Mesothelial cell of epicardium (in vitro differentiated cells): Measurements from ENCODE around the gene CELA3B. TPM values are rescaled to one million over a fixed set of nuclear protein-coding genes. Genes with fewer than 3 reads are reported as not detected.
"Not testable (repeated sequence)": the region's sequence is repeated elsewhere in the genome, so short reads cannot be mapped to it uniquely, and the experiment has no call there.

Experiments used
- DNase-seq, 2 experiments: peaks; one replicate each; pipeline ENCODE4 v3.0.0; 2021; ENCODE audit warnings: low spot score in 2 of 2; ENCODE audit not compliant: unreplicated experiment in 2 of 2
- H3K27ac Mint-ChIP-seq: 2 replicates; pipeline ENCODE4 v1.8.0; 2021; ENCODE audit warnings: mixed read lengths
- H3K27me3 Mint-ChIP-seq: 2 replicates; pipeline ENCODE4 v1.8.0; 2021; ENCODE audit warnings: low read depth, mixed read lengths
- H3K36me3 Mint-ChIP-seq: 2 replicates; pipeline ENCODE4 v1.8.0; 2021; ENCODE audit warnings: mixed read lengths
- H3K4me1 Mint-ChIP-seq: 2 replicates; pipeline ENCODE4 v1.8.0; 2021; ENCODE audit warnings: mixed read lengths
- H3K4me3 Mint-ChIP-seq: 2 replicates; pipeline ENCODE4 v1.8.0; 2021; ENCODE audit warnings: mild to moderate bottlenecking, moderate library complexity, mixed read lengths
- H3K9me3 Mint-ChIP-seq: 2 replicates; pipeline ENCODE4 v1.8.0; 2021; ENCODE audit warnings: mixed read lengths
- total RNA-seq: library from RNA; stranded (reverse); gene quantifications from 3 replicates; pipeline ENCODE4 v1.2.1, GENCODE V29; 2021

Gene CELA3B
- total RNA-seq, 1 donor from 2014 or later: not detected

- H3K4me3 Mint-ChIP-seq: not testable (repeated sequence)
Observed at GRCh38 chr1:21975296-21975695, 1.5 kb upstream of the CELA3B start.

GRCh38 chr1:21978209-21978608 lies 1.4 kb downstream of the CELA3B start:
- not testable (repeated sequence) for H3K36me3 Mint-ChIP-seq, DNase-seq, H3K4me3 Mint-ChIP-seq, H3K27ac Mint-ChIP-seq, H3K9me3 Mint-ChIP-seq, H3K27me3 Mint-ChIP-seq, H3K4me1 Mint-ChIP-seq

More at GRCh38 chr1:21975296-21975695, 1.5 kb upstream of the CELA3B start:
- H3K27ac Mint-ChIP-seq, H3K4me1 Mint-ChIP-seq, H3K36me3 Mint-ChIP-seq, DNase-seq, H3K27me3 Mint-ChIP-seq, H3K9me3 Mint-ChIP-seq: not testable (repeated sequence)

GRCh38 chr1:21980515-21981220 lies 3.8 kb downstream of the CELA3B start:
- H3K4me3 Mint-ChIP-seq, H3K27me3 Mint-ChIP-seq, DNase-seq, H3K9me3 Mint-ChIP-seq, H3K36me3 Mint-ChIP-seq, H3K4me1 Mint-ChIP-seq, H3K27ac Mint-ChIP-seq: not testable (repeated sequence)

GRCh38 chr1:21981253-21981652 lies 4.4 kb downstream of the CELA3B start:
- DNase-seq, H3K4me1 Mint-ChIP-seq, H3K27ac Mint-ChIP-seq, H3K36me3 Mint-ChIP-seq, H3K27me3 Mint-ChIP-seq, H3K4me3 Mint-ChIP-seq, H3K9me3 Mint-ChIP-seq: not testable (repeated sequence)

- H3K9me3 Mint-ChIP-seq, H3K4me1 Mint-ChIP-seq, H3K36me3 Mint-ChIP-seq, DNase-seq, H3K27me3 Mint-ChIP-seq, H3K27ac Mint-ChIP-seq, H3K4me3 Mint-ChIP-seq: not testable (repeated sequence)
Observed at GRCh38 chr1:21982122-21982521, 5.3 kb downstream of the CELA3B start.

- H3K36me3 Mint-ChIP-seq, DNase-seq, H3K9me3 Mint-ChIP-seq, H3K4me1 Mint-ChIP-seq, H3K4me3 Mint-ChIP-seq, H3K27me3 Mint-ChIP-seq, H3K27ac Mint-ChIP-seq: not testable (repeated sequence)
Observed at GRCh38 chr1:21983539-21983938, 6.7 kb downstream of the CELA3B start.

- H3K36me3 Mint-ChIP-seq, H3K4me1 Mint-ChIP-seq, H3K4me3 Mint-ChIP-seq, H3K9me3 Mint-ChIP-seq, DNase-seq, H3K27me3 Mint-ChIP-seq, H3K27ac Mint-ChIP-seq: not testable (repeated sequence)
Observed at GRCh38 chr1:21985893-21986292, 9.1 kb downstream of the CELA3B start.

GRCh38 chr1:21986386-21986785 lies 9.6 kb downstream of the CELA3B start:
- not testable (repeated sequence) for H3K27me3 Mint-ChIP-seq, H3K4me1 Mint-ChIP-seq, H3K27ac Mint-ChIP-seq, H3K9me3 Mint-ChIP-seq, H3K4me3 Mint-ChIP-seq, H3K36me3 Mint-ChIP-seq, DNase-seq

GRCh38 chr1:21989672-21990393 lies 13.0 kb downstream of the CELA3B start:
- H3K27ac Mint-ChIP-seq, H3K4me3 Mint-ChIP-seq, H3K9me3 Mint-ChIP-seq, H3K4me1 Mint-ChIP-seq, DNase-seq, H3K36me3 Mint-ChIP-seq, H3K27me3 Mint-ChIP-seq: not testable (repeated sequence)

GRCh38 chr1:21992186-21992585 lies 15.4 kb downstream of the CELA3B start:
- H3K4me1 Mint-ChIP-seq, H3K9me3 Mint-ChIP-seq, H3K4me3 Mint-ChIP-seq, H3K27ac Mint-ChIP-seq, H3K36me3 Mint-ChIP-seq, DNase-seq, H3K27me3 Mint-ChIP-seq: not testable (repeated sequence)

- H3K27ac Mint-ChIP-seq, H3K27me3 Mint-ChIP-seq, H3K4me1 Mint-ChIP-seq, H3K4me3 Mint-ChIP-seq, H3K9me3 Mint-ChIP-seq, DNase-seq, H3K36me3 Mint-ChIP-seq: not testable (repeated sequence)
Observed at GRCh38 chr1:21994716-21995115, 17.9 kb downstream of the CELA3B start.

- not testable (repeated sequence) for H3K4me1 Mint-ChIP-seq, H3K27me3 Mint-ChIP-seq, H3K27ac Mint-ChIP-seq, H3K36me3 Mint-ChIP-seq, H3K9me3 Mint-ChIP-seq, DNase-seq, H3K4me3 Mint-ChIP-seq
Observed at GRCh38 chr1:21996663-21996970, 19.8 kb downstream of the CELA3B start.

GRCh38 chr1:21997891-21998623 lies 21.2 kb downstream of the CELA3B start:
- H3K36me3 Mint-ChIP-seq, H3K4me1 Mint-ChIP-seq, H3K9me3 Mint-ChIP-seq, H3K27ac Mint-ChIP-seq, DNase-seq, H3K27me3 Mint-ChIP-seq, H3K4me3 Mint-ChIP-seq: not testable (repeated sequence)

- not testable (repeated sequence) for H3K4me3 Mint-ChIP-seq, H3K9me3 Mint-ChIP-seq, H3K27ac Mint-ChIP-seq, H3K36me3 Mint-ChIP-seq, H3K27me3 Mint-ChIP-seq, H3K4me1 Mint-ChIP-seq, DNase-seq
Observed at GRCh38 chr1:21998624-21999294, 21.9 kb downstream of the CELA3B start.
